GM12873 (cell line): ENCODE results near the gene CAPZA2.

ENCODE experiments used
- CTCF ChIP-seq: IDR thresholded peaks from 2 replicates; pipeline ENCODE4 v1.5.1; 2012; ENCODE audit warnings: low read depth, mild to moderate bottlenecking, moderate library complexity, low read length, control low read depth; ENCODE audit not compliant: insufficient read depth; ENCODE audit errors: missing control alignments

Gene CAPZA2

GRCh38 chr7:116951366-116952292 lies 89.2 kb downstream of the CAPZA2 start:
- no peak for TF ChIP-seq CTCF

GRCh38 chr7:116952635-116953371 lies 90.4 kb downstream of the CAPZA2 start:
- TF ChIP-seq CTCF: no peak

GRCh38 chr7:116953372-116953905 lies 91.1 kb downstream of the CAPZA2 start, which contains the start of gene ST7:
ST7 (plus strand) TSS chr7:116953501; CDS start chr7:116953541, 40 bp downstream.
- no peak for TF ChIP-seq CTCF

DNA sequence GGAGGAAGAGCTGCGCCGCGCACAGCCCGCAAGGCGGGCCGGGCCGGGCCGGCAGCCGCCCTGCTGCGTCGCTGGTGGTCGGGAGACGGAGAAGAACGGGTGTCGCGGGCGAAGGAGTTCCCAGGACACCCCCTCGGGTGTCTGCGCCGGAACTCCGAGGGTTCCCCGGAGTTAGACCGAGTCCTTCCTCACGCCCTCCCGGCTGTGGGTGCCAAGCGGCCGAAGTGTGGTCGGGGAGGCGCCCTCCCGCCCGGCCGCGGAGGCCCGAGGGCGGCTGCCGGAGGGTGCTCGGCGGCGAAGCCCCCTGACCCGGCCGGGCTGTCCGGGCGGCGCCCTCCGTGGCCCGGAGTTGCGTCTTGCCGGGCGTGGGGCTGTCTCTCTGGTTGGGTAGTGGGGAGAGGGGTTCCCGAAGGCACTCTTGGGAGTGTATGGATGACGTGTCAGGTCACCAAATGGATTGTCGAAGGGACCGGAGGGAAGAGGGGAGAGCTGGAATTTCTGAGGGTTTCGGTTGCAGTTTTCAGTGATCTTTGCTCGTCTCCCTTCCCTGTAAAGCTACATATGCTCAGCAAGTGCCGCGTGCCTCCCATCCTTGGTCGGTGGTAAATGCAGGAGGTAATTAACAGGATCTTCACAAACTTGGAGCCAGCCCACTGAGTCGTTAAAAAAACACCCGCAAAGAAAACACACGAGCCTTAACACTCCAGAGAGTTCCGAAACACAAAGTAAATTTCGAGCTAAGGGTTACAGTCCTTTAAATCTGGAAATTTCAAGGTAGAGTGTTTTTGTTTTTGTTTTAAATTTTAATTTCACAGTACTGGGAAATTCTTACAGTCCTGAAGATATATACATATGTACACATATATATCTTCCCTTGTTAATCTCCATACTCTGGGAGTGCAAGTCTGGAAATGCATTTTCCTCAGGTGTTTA lies 91.8 kb downstream of the CAPZA2 start:
- TF ChIP-seq CTCF: no peak

DNA sequence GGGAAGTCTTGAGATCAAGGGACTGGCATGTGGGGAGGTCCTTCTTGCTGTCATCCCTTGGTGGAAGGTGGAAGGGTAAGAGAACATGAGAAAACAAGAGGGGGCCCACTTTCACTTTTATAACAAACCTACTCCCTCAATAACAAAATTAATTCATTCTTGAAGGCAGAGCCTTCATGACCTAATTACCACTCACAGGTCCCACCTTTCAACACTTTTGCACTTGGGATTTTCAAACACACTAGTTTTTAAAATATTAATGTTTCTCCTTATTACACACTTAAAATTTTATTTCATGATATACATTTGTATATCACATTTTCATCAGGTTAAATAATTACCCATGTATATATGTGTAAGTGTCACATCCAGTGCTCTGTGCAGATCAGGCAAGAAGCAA lies 93.0 kb downstream of the CAPZA2 start:
- no peak for TF ChIP-seq CTCF

- TF ChIP-seq CTCF: no peak
Observed at GRCh38 chr7:116955801-116956476, 93.6 kb downstream of the CAPZA2 start.
